BLaER1 treated with 17β-estradiol and CSF1 and Interleukin-3, amounts not matched to agents 10 nM and 100 nM (cell line): ENCODE measurements around the gene MYOG.

Source experiments
- H3K27ac ChIP-seq, 11 experiments: shearing (Covaris generic); formaldehyde crosslinking; 2 replicates each; pipeline ENCODE4 v1.8.1; 2022
- H3K27me3 ChIP-seq, 11 experiments: shearing (Covaris generic); formaldehyde crosslinking; 2 replicates each; pipeline ENCODE4 v1.8.1; 2022
- H3K36me3 ChIP-seq, 11 experiments: shearing (Covaris generic); formaldehyde crosslinking; 2 replicates each; pipeline ENCODE4 v1.8.1; 2022
- H3K4me1 ChIP-seq, 10 experiments: shearing (Covaris generic); formaldehyde crosslinking; 2 replicates each; pipeline ENCODE4 v1.8.1; 2022
- H3K4me2 ChIP-seq, 11 experiments: shearing (Covaris generic); formaldehyde crosslinking; 2 replicates each; pipeline ENCODE4 v1.8.1; 2022
- H3K4me3 ChIP-seq, 10 experiments: shearing (Covaris generic); formaldehyde crosslinking; 2 replicates each; pipeline ENCODE4 v1.8.1; 2022
- H3K9ac ChIP-seq, 11 experiments: shearing (Covaris generic); formaldehyde crosslinking; 2 replicates each; pipeline ENCODE4 v1.8.1; 2022
- H3K9me3 ChIP-seq, 11 experiments: shearing (Covaris generic); formaldehyde crosslinking; replicated peaks in 1 of 11; 2 replicates each; pipeline ENCODE4 v1.8.1; 2022
- H4K20me1 ChIP-seq, 11 experiments: shearing (Covaris generic); formaldehyde crosslinking; 2 replicates each; pipeline ENCODE4 v1.8.1; 2022
- Cebpa-rat ChIP-seq, 11 experiments: shearing (Covaris generic); IDR thresholded peaks; 2 replicates each; pipeline ENCODE4 v1.8.1; 2022

MYOG gene

GRCh38 chr1:203035111-203036000 lies 50.5 kb downstream of the MYOG start:
- peaks cover 65 to 100% (median 95%) of the 10 kb centered on the region in 10 experiments for H3K4me1 ChIP-seq
- H3K36me3 ChIP-seq: peaks cover 0 to 12% (median 0%) of the 10 kb centered on the region in 11 experiments; a peak in 5 of 22 replicates
- peaks cover 0 to 74% (median 0%) of the 10 kb centered on the region in 11 experiments; a peak in 8 of 22 replicates for H4K20me1 ChIP-seq
- peak overlapping the region; percentile 79 to 100 (median 89) for H3K4me2 ChIP-seq
- TF ChIP-seq Cebpa-rat (IDR thresholded peaks at IDR 0.05): no peak
- no peaks in the 10 kb centered on the region for H3K9me3 ChIP-seq
- no peak overlapping the region for H3K4me3 ChIP-seq
- H3K27ac ChIP-seq: peak overlapping the region in 8 of 11 experiments; percentile 14 to 89 (median 74); a peak in 12 of 22 replicates
- H3K27me3 ChIP-seq: no peaks in the 10 kb centered on the region
- H3K9ac ChIP-seq: peak overlapping the region in 7 of 11 experiments; percentile 11 to 79 (median 66); a peak in 11 of 22 replicates

- Histone ChIP-seq H3K4me1 (peaks cover 60 to 100% (median 95%) of the 10 kb centered on the region in 10 experiments), H3K4me3 (no peak overlapping the region), H4K20me1 (peaks cover 0 to 66% (median 0%) of the 10 kb centered on the region in 11 experiments; a peak in 8 of 22 replicates), H3K9me3 (no peaks in the 10 kb centered on the region), H3K9ac (peak overlapping the region in 3 of 11 experiments; percentile 66 to 73 (median 71); a peak in 5 of 22 replicates), H3K36me3 (peaks cover 0 to 14% (median 0%) of the 10 kb centered on the region in 11 experiments; a peak in 4 of 22 replicates), H3K27me3 (no peaks in the 10 kb centered on the region), H3K27ac (peak overlapping the region in 6 of 11 experiments; percentile 2 to 89 (median 80); a peak in 9 of 22 replicates), H3K4me2 (peak overlapping the region; percentile 79 to 100 (median 89))
- TF ChIP-seq Cebpa-rat (IDR thresholded peaks at IDR 0.05): no peak
These were observed 51.2 kb downstream of the MYOG start for GRCh38 chr1:203034422-203035110.

- H3K9me3 ChIP-seq: no peaks in the 10 kb centered on the region
- H4K20me1 ChIP-seq: peaks cover 0 to 68% (median 0%) of the 10 kb centered on the region in 11 experiments; a peak in 8 of 22 replicates
- H3K4me3 ChIP-seq: no peak overlapping the region
- peak overlapping the region; percentile 31 to 100 (median 87); a peak in 20 of 22 replicates for H3K4me2 ChIP-seq
- peaks cover 0 to 14% (median 0%) of the 10 kb centered on the region in 11 experiments; a peak in 4 of 22 replicates for H3K36me3 ChIP-seq
- H3K9ac ChIP-seq: peak overlapping the region in 1 of 11 experiments; percentile 22; a peak in 1 of 22 replicates
- H3K27ac ChIP-seq: peak overlapping the region in 5 of 11 experiments; percentile 2 to 89 (median 52); a peak in 8 of 22 replicates
- no peaks in the 10 kb centered on the region for H3K27me3 ChIP-seq
- TF ChIP-seq Cebpa-rat (IDR thresholded peaks at IDR 0.05): no peak
- peaks cover 59 to 100% (median 95%) of the 10 kb centered on the region in 10 experiments for H3K4me1 ChIP-seq
These were observed 51.9 kb downstream of the MYOG start for GRCh38 chr1:203033917-203034316.

- Histone ChIP-seq H3K36me3 (peaks cover 0 to 14% (median 0%) of the 10 kb centered on the region in 11 experiments; a peak in 4 of 22 replicates), H4K20me1 (peaks cover 0 to 61% (median 0%) of the 10 kb centered on the region in 11 experiments; a peak in 6 of 22 replicates), H3K4me3 (no peak overlapping the region), H3K27me3 (no peaks in the 10 kb centered on the region), H3K27ac (peak overlapping the region in 7 of 11 experiments; percentile 0 to 89 (median 52); a peak in 12 of 22 replicates), H3K4me1 (peaks cover 59 to 100% (median 95%) of the 10 kb centered on the region in 10 experiments), H3K9me3 (no peaks in the 10 kb centered on the region), H3K4me2 (peak overlapping the region; percentile 31 to 100 (median 87); a peak in 21 of 22 replicates), H3K9ac (peak overlapping the region in 4 of 11 experiments; percentile 15 to 42 (median 36); a peak in 8 of 22 replicates)
- TF ChIP-seq Cebpa-rat (IDR thresholded peaks at IDR 0.05): no peak
These were observed 52.5 kb downstream of the MYOG start for GRCh38 chr1:203033287-203033686.
